NCI-H2081 treated with DMSO at 0.1 percent for 48 hours (cell line): ENCODE results near the gene PPP1CB.
"Not testable (repeated sequence)": the region's sequence is repeated elsewhere in the genome, so short reads cannot be mapped to it uniquely, and the experiment has no call there.

ENCODE experiments used
- DNase-seq: peaks from one replicate; lab custom pipeline; 2025; lab: John Stamatoyannopoulos, UW

PPP1CB gene

DNA sequence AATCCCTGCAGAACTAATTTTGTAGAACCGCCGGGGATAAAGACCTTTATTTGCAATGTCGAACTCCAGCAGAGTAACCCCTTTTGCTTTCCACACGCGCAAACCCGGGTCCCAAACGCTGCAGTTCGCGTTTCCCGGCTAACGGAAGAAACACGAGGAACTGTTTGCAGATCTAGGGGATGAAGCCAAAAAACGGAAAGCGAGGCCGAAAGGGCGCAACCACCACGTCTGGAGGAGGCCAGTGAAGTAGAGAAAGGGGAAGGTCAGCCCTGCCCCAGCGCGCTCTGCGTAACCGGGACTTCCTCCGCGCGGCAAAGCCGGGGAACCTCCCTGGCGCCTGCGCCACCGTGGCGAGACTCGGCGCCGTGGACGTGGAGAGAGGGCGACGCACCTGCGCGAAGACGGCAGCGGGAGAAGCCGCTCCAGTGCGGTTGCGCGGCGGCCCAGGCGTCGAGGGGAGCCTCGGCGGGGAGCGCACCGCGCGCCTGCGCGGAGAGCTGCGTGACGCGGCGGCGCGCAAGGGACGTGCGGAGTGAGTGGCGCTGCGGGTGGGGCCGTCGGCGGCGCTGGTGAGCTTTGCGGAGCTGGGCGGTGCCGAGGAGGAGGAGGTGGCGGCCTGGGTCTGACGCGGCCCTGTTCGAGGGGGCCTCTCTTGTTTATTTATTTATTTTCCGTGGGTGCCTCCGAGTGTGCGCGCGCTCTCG is at the start of gene PPP1CB:
PPP1CB (plus strand) TSS at position 579 of the 704 bp plus-strand sequence. CDS start 295 bp downstream, outside the sequence.
- DNase-seq, result peak; percentile 90

DNA sequence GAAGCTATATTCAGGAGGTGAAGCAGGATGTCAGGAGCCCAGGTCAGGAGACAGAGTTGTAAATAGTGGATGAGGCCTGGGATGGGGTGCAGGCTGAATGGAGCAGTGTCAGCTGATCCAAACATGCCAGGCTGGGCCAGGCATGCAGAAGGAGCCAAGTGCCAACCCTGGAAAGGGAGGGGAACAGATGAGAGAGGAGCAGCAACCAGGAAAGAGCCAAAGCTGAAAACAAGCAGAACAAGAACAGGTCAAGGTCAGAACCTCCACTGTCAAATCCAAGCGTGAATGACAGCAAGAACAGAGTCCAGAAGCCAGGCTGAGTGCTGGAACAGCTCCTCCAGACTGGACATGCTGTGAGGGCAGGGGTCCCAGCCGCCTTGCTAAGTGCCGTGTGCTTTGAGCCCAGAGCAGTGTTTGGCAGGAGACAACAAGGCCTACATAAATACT is 49.2 kb upstream of the PPP1CB start:
- no peak for DNase-seq

- no peak for DNase-seq
Observed at GRCh38 chr2:28702878-28703277, 48.8 kb upstream of the PPP1CB start.

- no peak for DNase-seq
Observed at GRCh38 chr2:28704621-28705020, 47.0 kb upstream of the PPP1CB start.

GRCh38 chr2:28705751-28706440 is 45.7 kb upstream of the PPP1CB start:
- DNase-seq, result no peak

DNA sequence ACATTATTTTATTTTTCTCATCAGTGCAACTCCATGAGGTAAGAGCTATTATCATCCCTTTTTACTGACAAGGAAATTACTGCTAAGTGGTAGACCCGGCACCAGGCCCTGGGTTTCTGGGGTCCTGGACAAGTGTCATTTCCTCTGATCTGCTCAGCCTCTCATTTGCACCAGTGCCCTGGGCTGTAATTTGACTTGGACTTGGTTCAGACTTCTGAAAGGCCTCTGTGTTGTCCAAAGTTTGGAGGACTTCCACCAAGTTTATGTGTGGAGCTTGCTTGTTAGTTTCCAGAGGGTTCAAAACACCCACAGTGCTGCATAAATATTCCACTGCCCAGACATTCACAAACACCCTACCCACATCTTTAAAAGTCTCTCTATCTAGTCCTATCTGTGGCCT is 44.0 kb upstream of the PPP1CB start:
- no peak for DNase-seq

DNA sequence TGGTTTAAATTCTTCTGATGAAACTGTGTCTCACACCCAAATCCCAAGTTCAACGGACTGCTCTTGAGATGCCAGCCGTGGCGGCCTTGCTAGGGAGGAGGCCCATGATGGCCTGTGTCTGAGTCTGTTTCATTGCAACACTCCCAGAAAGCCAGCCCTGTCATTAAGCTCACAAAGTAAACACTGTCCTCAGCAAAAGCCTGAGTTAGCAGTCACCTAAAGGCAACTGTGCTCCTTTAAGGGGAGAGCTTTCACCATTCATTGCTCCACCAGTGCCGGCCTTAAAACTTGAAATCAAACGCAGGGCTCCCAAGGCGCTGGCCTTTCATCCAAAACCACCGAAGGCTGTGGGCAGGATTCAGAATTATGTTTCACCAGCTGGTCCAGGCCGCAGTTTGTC is 42.5 kb upstream of the PPP1CB start:
- DNase-seq, result no peak

DNA sequence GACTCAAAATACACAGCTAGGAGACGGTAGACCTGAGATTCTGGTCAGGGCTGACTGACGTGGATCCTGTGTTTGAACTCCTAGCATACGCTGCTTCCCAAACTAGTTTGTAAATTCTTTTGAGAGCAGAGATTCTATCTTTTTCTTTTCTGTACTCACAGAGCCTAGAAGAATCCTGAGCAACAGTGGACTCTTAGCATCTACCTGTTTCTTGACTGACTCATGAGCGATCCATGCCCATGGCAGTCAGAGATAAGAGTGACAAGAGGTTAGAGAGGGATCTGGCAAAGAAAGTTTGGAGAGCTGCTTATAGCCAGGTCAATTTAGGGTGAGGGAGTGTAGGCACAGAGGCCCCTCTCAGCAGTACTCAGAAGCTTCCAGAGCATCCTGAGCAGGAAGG is 41.1 kb upstream of the PPP1CB start:
- no peak for DNase-seq

GRCh38 chr2:28713577-28714298 is 37.9 kb upstream of the PPP1CB start:
- DNase-seq, result no peak

GRCh38 chr2:28716265-28716865 is 35.3 kb upstream of the PPP1CB start:
- no peak for DNase-seq

- no peak for DNase-seq
Observed at GRCh38 chr2:28717339-28717758, 34.3 kb upstream of the PPP1CB start.

GRCh38 chr2:28720345-28720744 is 31.3 kb upstream of the PPP1CB start:
- DNase-seq, result no peak

DNA sequence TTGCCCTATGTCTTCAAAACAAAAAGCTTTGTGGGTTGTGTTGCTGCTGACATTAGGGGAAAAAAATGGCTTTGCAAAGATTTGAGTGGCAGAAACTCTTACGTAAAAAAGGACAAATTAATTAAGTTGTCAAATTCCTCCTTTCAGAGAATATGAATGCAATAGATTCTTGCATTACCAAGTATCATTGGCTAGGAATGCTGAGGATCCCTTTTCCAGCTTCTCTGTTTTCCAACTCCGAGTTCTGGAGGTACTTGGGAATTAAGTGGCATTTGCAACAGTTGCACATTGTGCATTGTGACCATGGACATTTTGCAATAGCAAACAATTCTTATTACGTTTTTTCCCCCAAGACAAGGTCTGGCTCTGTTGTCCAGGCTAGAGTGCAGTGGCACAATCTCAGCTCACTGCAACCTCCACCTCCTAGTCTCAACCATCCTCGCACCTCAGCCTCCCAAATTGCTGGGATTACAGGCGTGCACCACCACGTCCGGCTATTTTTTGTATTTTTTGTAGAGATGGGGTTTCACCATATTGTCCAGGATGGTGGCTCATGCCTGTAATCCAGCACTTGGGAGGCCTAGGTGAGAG is 29.9 kb upstream of the PPP1CB start:
- DNase-seq, result no peak

- DNase-seq, result no peak
Observed at GRCh38 chr2:28725021-28725711, 26.5 kb upstream of the PPP1CB start.

DNA sequence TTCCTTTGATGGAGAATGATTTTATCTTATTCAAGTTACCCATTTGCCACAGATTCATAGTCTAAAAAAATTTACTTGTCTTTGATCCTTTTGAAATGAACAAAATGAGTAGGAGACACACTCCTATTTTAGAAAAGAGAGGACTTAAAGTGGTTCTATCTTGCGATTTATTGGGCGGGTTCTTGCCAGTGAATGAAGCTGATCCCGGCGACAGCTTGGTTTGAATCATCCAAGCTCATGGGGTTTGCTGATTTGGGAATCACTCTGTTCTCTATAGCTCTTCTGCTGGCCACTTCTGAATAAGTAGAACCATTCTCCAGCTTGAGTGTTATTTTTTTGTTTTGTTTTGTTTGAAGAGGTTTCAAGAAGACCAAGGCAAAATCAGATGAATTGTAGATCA is 25.5 kb upstream of the PPP1CB start:
- no peak for DNase-seq

GRCh38 chr2:28729698-28730097 is 21.9 kb upstream of the PPP1CB start:
- no peak for DNase-seq

GRCh38 chr2:28730641-28731146 is 20.9 kb upstream of the PPP1CB start:
- DNase-seq, result no peak

DNA sequence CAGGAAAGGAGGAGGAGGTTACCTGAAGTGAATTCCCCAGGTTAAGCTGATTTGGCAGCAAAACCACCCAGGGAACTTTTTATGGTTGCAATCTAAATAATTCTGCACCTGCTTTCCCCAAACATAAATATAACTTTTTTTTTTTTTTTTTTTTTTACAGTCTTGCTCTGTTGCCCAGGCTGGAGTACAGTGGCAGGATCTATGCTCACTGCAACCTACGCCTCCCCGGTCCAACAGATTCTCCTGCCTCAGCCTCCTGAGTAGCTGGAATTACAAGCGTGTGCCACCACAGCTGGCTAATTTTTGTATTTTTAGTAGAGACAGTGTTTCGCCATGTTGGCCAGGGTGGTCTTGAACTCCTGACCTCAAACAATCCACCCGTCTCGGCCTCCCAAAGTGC is 16.1 kb upstream of the PPP1CB start:
- no peak for DNase-seq

- no peak for DNase-seq
Observed at GRCh38 chr2:28736034-28736433, 15.6 kb upstream of the PPP1CB start.

- DNase-seq, result no peak
Observed at GRCh38 chr2:28737655-28738054, 14.0 kb upstream of the PPP1CB start.

GRCh38 chr2:28742619-28743018 is 9.0 kb upstream of the PPP1CB start:
- not testable (repeated sequence) for DNase-seq
